Measurements from ENCODE around the gene IFRD2. TPM values are rescaled to one million over a fixed set of nuclear protein-coding genes. Genes with fewer than 3 reads are reported as not detected.

Gene IFRD2
- total RNA-seq, 1 donor from 2014 or later = 37.3 TPM

DNA sequence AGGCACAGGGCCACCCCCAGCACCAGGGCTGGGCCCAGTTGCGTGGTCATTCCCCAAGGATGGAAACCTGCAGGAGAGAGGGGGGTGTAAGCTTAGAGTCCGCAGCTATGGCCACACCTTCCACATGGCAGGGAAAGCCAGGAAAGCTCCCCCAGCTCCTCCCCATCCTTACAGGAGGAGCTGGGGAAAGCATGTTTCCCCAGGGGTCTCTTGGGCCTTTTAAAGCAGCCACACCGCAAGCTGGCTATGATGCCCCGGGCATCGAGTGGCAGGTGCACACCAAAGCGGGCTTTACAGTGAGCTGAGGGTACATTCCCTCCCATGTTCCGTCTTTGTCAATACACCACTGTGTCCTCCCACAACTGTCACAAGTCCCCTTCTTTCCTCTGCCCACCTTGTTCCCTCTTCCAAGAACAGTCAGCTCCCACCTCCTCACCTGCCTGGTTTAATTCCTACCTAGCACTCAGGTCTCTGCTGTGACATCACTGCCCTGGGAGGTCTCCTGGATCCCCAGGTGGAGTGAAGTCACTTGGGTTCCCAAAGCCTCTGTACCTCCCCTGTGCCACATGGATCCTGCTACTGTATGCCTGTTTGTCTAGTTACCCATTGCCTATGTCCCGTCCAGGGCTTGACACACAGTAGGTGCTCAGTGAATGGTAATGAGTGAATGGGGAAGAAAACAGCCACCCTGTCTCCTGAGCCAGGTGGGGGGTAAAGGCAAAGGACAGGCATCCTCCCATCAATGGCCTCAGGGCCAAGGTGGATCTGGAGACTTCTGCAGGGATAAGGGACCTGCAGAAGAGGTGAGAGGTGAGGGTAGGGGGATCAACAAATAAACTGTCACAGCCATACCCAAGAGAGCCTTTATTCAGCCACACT, 3.6 kb upstream of the IFRD2 start:
- H3K27me3 ChIP-seq = no peaks in the 10 kb centered on the region
- H3K36me3 ChIP-seq = peaks cover 0 to 5% of the 10 kb centered on the region in 2 donors
- H3K27ac ChIP-seq = no peak overlapping the region
- H3K4me1 ChIP-seq = peaks cover 50% of the 10 kb centered on the region
- no peak for DNase-seq (ENCODE audit: extremely low spot score in 2 of 2)
- H3K9me3 ChIP-seq = no peaks in the 10 kb centered on the region
- intact Hi-C loops (cut with DNase I) = no loop called here
- H3K4me3 ChIP-seq = no peak overlapping the region
- TF ChIP-seq POLR2AphosphoS5 (IDR thresholded peaks at IDR 0.05; ENCODE audit: insufficient read depth in 1 of 2, low read depth in 1 of 2) (no peak), POLR2A (IDR thresholded peaks at IDR 0.05) (no peak)
- TF ChIP-seq, protein P1, sequence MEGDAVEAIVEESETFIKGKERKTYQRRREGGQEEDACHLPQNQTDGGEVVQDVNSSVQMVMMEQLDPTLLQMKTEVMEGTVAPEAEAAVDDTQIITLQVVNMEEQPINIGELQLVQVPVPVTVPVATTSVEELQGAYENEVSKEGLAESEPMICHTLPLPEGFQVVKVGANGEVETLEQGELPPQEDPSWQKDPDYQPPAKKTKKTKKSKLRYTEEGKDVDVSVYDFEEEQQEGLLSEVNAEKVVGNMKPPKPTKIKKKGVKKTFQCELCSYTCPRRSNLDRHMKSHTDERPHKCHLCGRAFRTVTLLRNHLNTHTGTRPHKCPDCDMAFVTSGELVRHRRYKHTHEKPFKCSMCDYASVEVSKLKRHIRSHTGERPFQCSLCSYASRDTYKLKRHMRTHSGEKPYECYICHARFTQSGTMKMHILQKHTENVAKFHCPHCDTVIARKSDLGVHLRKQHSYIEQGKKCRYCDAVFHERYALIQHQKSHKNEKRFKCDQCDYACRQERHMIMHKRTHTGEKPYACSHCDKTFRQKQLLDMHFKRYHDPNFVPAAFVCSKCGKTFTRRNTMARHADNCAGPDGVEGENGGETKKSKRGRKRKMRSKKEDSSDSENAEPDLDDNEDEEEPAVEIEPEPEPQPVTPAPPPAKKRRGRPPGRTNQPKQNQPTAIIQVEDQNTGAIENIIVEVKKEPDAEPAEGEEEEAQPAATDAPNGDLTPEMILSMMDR (IDR thresholded peaks at IDR 0.05) = no peak

DNA sequence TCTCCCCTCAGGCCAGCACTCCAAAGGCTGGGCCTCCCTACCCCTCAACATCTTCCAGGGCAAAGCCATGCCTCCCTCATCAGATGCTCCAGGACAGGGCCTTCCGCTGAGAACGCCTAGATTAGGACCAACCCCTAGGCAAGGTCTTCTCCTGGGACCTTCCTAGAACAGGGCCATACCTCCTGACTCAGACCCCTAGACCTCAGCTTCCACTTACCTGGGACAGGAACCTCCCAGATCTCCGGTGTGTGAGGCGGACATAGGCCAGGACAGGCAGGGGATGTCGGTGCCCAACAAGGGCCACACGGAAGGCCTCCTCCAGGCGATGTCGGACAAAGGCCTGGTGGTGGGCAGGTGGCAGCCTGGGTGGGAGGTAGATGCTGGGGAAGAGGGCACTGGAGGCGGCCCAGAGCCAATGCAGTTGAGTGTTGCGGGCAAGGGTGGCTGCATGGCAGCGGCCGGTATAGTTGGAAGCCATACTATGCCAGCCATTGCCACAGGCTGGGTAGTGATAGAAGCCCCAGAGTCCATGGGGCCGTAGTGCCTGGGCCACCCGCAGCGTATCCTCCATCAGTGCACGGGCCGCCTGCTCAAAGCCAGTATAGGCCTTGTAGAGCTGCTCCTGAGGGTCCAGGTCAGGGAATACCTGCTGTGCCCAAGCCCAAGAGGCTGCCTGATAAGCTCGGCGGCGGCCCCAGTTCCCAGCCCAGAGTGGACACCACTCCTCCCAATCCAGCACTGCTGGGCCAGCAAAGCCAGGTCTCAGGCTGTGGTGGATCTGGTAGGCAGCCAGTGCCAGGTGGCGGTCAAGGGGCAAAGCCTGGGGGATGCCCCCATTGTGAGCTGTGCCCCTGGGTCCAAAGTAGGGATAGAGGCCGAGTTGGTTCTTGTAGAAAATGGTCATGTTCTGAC, 2.5 kb upstream of the IFRD2 start:
- Histone ChIP-seq H3K27me3 (no peaks in the 10 kb centered on the region), H3K4me1 (peaks cover 45% of the 10 kb centered on the region), H3K4me3 (no peak overlapping the region), H3K9me3 (no peaks in the 10 kb centered on the region), H3K36me3 (peaks cover 0 to 11% of the 10 kb centered on the region in 2 donors), H3K27ac (no peak overlapping the region)
- intact Hi-C loops (cut with DNase I) = no loop called here
- no peak for DNase-seq (ENCODE audit: extremely low spot score in 2 of 2)
- no peak for TF ChIP-seq POLR2A (IDR thresholded peaks at IDR 0.05)
- TF ChIP-seq POLR2AphosphoS5 (IDR thresholded peaks at IDR 0.05; ENCODE audit: insufficient read depth in 1 of 2, low read depth in 1 of 2) = no peak
- TF ChIP-seq, protein P1 (IDR thresholded peaks at IDR 0.05) = no peak

DNA sequence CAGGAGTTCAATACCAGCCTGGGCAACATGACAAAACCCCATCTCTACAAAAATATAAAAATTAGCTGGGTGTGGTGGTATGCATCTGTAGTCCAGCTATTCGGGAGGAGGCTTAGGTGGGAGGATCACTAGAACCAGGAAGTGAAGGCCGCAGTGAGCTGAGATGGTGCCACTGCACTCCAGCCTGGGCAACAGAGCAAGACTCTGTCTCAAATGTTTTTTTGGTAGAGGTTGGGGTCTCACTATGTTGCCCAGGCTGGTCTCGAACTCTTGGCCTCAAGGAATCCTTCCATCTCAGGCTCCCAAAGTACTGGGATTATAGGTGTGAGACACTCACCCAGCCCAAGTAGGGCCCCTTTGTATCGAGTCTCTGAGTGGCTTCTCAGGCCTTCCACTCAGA, 1.9 kb upstream of the IFRD2 start:
- H3K4me1 ChIP-seq = peaks cover 44% of the 10 kb centered on the region
- no peak overlapping the region for H3K27ac ChIP-seq
- DNase-seq (ENCODE audit: extremely low spot score in 2 of 2) = no peak

DNA sequence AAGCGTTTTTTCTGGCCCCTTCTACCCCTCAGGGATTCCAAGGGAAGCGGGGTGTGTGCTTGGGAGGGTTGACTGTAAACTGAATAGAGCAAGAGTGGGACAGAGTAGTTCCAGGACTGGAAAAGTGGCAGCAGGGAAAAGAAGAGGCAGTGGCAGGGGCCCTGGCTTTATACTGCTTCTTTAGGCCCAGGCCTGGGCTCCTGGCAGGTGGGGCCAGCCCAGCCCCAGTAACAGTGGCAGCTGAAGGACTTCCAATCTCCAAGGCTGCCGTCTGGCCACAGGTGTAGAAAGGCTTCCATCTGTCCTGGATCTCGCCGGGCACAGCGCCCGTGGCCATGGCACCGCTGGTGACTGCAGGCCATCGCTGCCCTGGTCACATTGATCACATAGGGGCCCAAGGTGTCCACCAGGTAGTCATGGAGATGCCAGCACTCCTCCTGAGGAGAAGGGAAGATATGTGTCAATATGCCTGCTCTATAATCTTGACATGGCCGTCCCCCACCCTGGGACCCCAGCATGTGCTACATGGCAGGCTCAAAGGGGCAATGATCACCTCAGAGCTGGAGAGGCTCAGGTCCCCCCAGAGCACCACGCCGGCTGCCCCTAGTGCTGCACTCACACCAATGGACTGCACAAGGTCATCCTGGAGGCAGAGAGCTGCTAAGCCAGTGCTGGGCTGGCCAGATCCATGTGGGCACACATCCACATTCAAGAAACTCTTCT, 1.0 kb upstream of the IFRD2 start:
- TF ChIP-seq POLR2A (IDR thresholded peaks at IDR 0.05) (no peak), POLR2AphosphoS5 (IDR thresholded peaks at IDR 0.05; ENCODE audit: insufficient read depth in 1 of 2, low read depth in 1 of 2) (no peak)
- TF ChIP-seq, protein P1 (IDR thresholded peaks at IDR 0.05) = no peak
- H3K27ac ChIP-seq = peak overlapping the region; percentile 68
- H3K9me3 ChIP-seq = no peaks in the 10 kb centered on the region

More for the DNA sequence above, 1.9 kb upstream of the IFRD2 start:
- peaks cover 0 to 18% of the 10 kb centered on the region in 2 donors for H3K36me3 ChIP-seq
- intact Hi-C loops (cut with DNase I) = no loop called here
- H3K4me3 ChIP-seq = no peak overlapping the region
- H3K9me3 ChIP-seq = no peaks in the 10 kb centered on the region
- H3K27me3 ChIP-seq = no peaks in the 10 kb centered on the region
- TF ChIP-seq POLR2AphosphoS5 (IDR thresholded peaks at IDR 0.05; ENCODE audit: insufficient read depth in 1 of 2, low read depth in 1 of 2) (no peak), POLR2A (IDR thresholded peaks at IDR 0.05) (no peak)
- TF ChIP-seq, protein P1 (IDR thresholded peaks at IDR 0.05) = no peak

More for the DNA sequence above, 1.0 kb upstream of the IFRD2 start:
- H3K36me3 ChIP-seq = peaks cover 0 to 27% of the 10 kb centered on the region in 2 donors
- intact Hi-C loops (cut with DNase I) = no loop called here
- peaks cover 37% of the 10 kb centered on the region for H3K4me1 ChIP-seq
- peak overlapping the region in 1 of 2 donors; percentile 84 for H3K4me3 ChIP-seq
- no peaks in the 10 kb centered on the region for H3K27me3 ChIP-seq
- DNase-seq (ENCODE audit: extremely low spot score in 2 of 2) = no peak

Measured in vagina (tissue), 2 donors.